ENCODE measurements around the gene NDUFC1. TPM values are rescaled to one million over a fixed set of nuclear protein-coding genes. Genes with fewer than 3 reads are reported as not detected.

NDUFC1 gene
- total RNA-seq, 2 donors from 2014 or later, result 54.2 to 64.5 TPM

DNA sequence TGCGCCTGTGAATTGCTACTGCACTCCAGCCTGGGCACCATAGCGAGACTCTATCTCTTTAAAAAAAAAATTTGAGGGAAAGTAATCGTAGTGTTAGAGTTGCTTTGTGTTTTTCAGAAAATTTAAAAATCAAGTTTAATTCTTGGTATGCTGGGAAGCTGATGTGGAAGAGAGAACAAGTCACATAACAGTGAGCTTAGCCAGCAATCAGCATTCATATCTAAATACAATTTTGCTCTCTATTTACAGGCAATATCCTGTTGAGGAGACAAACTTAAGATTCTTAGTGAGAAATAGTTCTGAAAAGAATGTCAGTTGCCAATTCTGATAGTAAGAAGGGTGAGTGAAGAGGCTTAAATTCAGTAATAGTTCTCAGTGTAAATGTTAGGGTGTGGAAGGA, 9.6 kb upstream of the NDUFC1 start:
- no peak for DNase-seq
- Mint-ChIP-seq H3K27ac (peak overlapping the region; percentile 32), H3K27me3 (ENCODE audit: insufficient read depth) (no peaks in the 10 kb centered on the region), H3K36me3 (ENCODE audit: low read depth) (peaks cover 13% of the 10 kb centered on the region), H3K9me3 (no peaks in the 10 kb centered on the region), H3K4me3 (no peak overlapping the region), H3K4me1 (peaks cover 41% of the 10 kb centered on the region)
- TF ChIP-seq, protein P1, sequence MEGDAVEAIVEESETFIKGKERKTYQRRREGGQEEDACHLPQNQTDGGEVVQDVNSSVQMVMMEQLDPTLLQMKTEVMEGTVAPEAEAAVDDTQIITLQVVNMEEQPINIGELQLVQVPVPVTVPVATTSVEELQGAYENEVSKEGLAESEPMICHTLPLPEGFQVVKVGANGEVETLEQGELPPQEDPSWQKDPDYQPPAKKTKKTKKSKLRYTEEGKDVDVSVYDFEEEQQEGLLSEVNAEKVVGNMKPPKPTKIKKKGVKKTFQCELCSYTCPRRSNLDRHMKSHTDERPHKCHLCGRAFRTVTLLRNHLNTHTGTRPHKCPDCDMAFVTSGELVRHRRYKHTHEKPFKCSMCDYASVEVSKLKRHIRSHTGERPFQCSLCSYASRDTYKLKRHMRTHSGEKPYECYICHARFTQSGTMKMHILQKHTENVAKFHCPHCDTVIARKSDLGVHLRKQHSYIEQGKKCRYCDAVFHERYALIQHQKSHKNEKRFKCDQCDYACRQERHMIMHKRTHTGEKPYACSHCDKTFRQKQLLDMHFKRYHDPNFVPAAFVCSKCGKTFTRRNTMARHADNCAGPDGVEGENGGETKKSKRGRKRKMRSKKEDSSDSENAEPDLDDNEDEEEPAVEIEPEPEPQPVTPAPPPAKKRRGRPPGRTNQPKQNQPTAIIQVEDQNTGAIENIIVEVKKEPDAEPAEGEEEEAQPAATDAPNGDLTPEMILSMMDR (conservative IDR thresholded peaks at IDR 0.05), result no peak
- 90 to 92% methylated on average over 3 of the region's 3 CpGs for WGBS, 2 experiments (ENCODE audit: insufficient coverage in 1 of 2, insufficient read length in 1 of 2)
- Histone ChIP-seq H3K27ac (ENCODE audit: low read depth, low read length) (no peak overlapping the region), H3K9ac (ENCODE audit: extremely low read depth, low read length, poor library complexity, severe bottlenecking) (no peak overlapping the region), H3K4me3 (ENCODE audit: low read length) (no peak overlapping the region), H3K4me1 (ENCODE audit: control insufficient read depth, insufficient read depth, low read length) (no peaks in the 10 kb centered on the region), H3K9me3 (ENCODE audit: control insufficient read depth, low read length) (no peaks in the 10 kb centered on the region), H3K36me3 (ENCODE audit: control insufficient read depth, insufficient read depth, low read length) (peaks cover 21% of the 10 kb centered on the region), H3K27me3 (ENCODE audit: control insufficient read depth, insufficient read depth, low read length, poor library complexity, severe bottlenecking) (no peaks in the 10 kb centered on the region)

DNA sequence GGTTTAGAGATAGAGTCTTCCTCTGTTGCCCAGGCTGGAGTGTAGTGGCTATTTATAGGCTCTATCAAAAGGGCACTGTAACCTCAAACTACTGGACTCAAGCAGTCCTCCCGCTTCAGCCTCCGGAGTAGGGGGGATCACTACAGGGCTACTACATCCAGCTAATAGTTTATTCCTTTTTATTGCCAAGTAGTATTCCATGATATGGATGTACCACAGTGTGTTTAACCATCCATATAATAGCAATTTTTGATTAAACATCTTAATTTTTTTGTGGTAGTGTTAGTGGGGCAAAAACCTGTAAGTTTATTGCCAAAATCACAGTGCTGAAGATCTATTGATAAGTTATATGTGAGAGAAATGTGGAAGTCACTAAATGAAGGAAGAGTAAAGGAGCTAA, 2.6 kb upstream of the NDUFC1 start:
- no peak overlapping the region for H3K4me3 Mint-ChIP-seq
- H3K9me3 Mint-ChIP-seq, result peaks cover 15% of the 10 kb centered on the region

DNA sequence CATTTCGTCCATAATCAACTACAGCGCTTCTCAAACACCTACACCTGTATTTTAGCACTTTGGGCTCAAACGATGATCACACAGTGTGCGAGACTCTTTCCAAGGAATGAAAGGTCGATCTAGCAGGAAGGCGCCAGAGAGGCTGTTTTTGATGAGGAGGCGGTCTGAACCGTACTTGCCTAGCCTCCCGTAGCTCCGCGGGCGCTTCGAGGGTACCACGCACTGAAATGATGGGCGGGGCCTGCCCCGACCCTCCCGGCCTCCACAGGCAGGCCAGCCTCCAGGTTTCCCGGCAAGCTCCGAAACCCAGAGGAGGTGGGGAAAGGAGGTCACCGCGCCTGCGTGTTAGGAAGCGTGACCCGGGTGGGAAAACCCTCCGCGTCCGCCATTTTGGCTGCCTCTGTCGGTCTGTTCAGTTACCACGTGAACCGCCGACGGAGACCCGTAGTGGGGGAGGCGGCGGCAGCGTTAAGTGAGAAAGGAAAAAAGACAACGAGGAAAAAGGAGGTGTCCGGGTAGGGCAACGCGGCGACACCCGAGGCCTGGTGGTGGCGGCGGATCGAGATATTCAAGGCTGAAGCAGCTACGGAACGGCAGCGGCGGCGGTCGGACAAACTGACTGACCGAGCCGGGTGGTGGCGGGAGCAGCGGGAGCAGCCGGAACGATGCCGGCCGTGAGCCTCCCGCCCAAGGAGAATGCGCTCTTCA, 1.0 kb downstream of the NDUFC1 start, which contains the start of gene NAA15:
NAA15 (plus strand) TSS at position 393 of the 708 bp plus-strand sequence; CDS start at position 666, 273 bp downstream.
- H3K4me1 ChIP-seq (ENCODE audit: control insufficient read depth, insufficient read depth, low read length), result no peaks in the 10 kb centered on the region
- 0 to 1% methylated on average over 42 to 61 of the region's 61 CpGs for WGBS, 2 experiments (ENCODE audit: insufficient coverage in 1 of 2, insufficient read length in 1 of 2)

More for the DNA sequence above, 2.6 kb upstream of the NDUFC1 start:
- Histone ChIP-seq H3K27ac (ENCODE audit: low read depth, low read length) (no peak overlapping the region), H3K4me3 (ENCODE audit: low read length) (peak overlapping the region; percentile 53), H3K4me1 (ENCODE audit: control insufficient read depth, insufficient read depth, low read length) (no peaks in the 10 kb centered on the region), H3K27me3 (ENCODE audit: control insufficient read depth, insufficient read depth, low read length, poor library complexity, severe bottlenecking) (no peaks in the 10 kb centered on the region), H3K9me3 (ENCODE audit: control insufficient read depth, low read length) (peaks cover 20% of the 10 kb centered on the region), H3K9ac (ENCODE audit: extremely low read depth, low read length, poor library complexity, severe bottlenecking) (no peak overlapping the region), H3K36me3 (ENCODE audit: control insufficient read depth, insufficient read depth, low read length) (peaks cover 42% of the 10 kb centered on the region)
- no peak overlapping the region for H3K27ac Mint-ChIP-seq
- no peaks in the 10 kb centered on the region for H3K27me3 Mint-ChIP-seq (ENCODE audit: insufficient read depth)
- H3K36me3 Mint-ChIP-seq (ENCODE audit: low read depth), result peaks cover 45% of the 10 kb centered on the region
- 83 to 100% methylated on average over 1 to 2 of the region's 2 CpGs for WGBS, 2 experiments (ENCODE audit: insufficient coverage in 1 of 2, insufficient read length in 1 of 2)
- TF ChIP-seq, protein P1 (conservative IDR thresholded peaks at IDR 0.05), result no peak
- no peak for DNase-seq
- H3K4me1 Mint-ChIP-seq, result peaks cover 13% of the 10 kb centered on the region

More for the DNA sequence above, 1.0 kb downstream of the NDUFC1 start, which contains the start of gene NAA15:
- peaks cover 15% of the 10 kb centered on the region for H3K9me3 Mint-ChIP-seq
- peak; percentile 99 for DNase-seq
- Histone ChIP-seq H3K9me3 (ENCODE audit: control insufficient read depth, low read length) (peaks cover 20% of the 10 kb centered on the region), H3K36me3 (ENCODE audit: control insufficient read depth, insufficient read depth, low read length) (peaks cover 29% of the 10 kb centered on the region), H3K27me3 (ENCODE audit: control insufficient read depth, insufficient read depth, low read length, poor library complexity, severe bottlenecking) (no peaks in the 10 kb centered on the region), H3K9ac (ENCODE audit: extremely low read depth, low read length, poor library complexity, severe bottlenecking) (peak within 1 kb of the TSS; percentile 84), H3K27ac (ENCODE audit: low read depth, low read length) (peak within 1 kb of the TSS; percentile 91), H3K4me3 (ENCODE audit: low read length) (peak within 1 kb of the TSS; percentile 97)
- H3K27ac Mint-ChIP-seq, result peak within 1 kb of the TSS; percentile 98
- H3K36me3 Mint-ChIP-seq (ENCODE audit: low read depth), result peaks cover 27% of the 10 kb centered on the region
- H3K27me3 Mint-ChIP-seq (ENCODE audit: insufficient read depth), result no peaks in the 10 kb centered on the region
- TF ChIP-seq, protein P1 (conservative IDR thresholded peaks at IDR 0.05), result peak; percentile 23
- H3K4me1 Mint-ChIP-seq, result peaks cover 20% of the 10 kb centered on the region
- H3K4me3 Mint-ChIP-seq, result peak within 1 kb of the TSS; percentile 91
